CD4-positive, alpha-beta T cell treated with Interleukin-1 beta for 1 hour (primary cell): Measurements from ENCODE around the gene MTG1.

Experiments used
- DNase-seq, 2 donors: peaks; one replicate each; pipeline ENCODE4 v3.0.0-alpha.2; 2020 to 2022

Gene MTG1

GRCh38 chr10:133394064-133394663 is at the start of gene MTG1:
Gene MTG1, plus strand, starts transcription at chr10:133394157. Its CDS starts 64 bp downstream, at chr10:133394221.
- peak; percentile 93 to 94 for DNase-seq

GRCh38 chr10:133344236-133344635 is 49.7 kb upstream of the MTG1 start:
- no peak for DNase-seq

GRCh38 chr10:133346413-133346812 is 47.5 kb upstream of the MTG1 start:
- DNase-seq, result no peak

GRCh38 chr10:133347710-133348517 is 46.0 kb upstream of the MTG1 start:
- DNase-seq, result no peak

GRCh38 chr10:133349160-133349568 is 44.8 kb upstream of the MTG1 start:
- no peak for DNase-seq

GRCh38 chr10:133349577-133350011 is 44.4 kb upstream of the MTG1 start:
- no peak for DNase-seq

GRCh38 chr10:133350283-133350949 is 43.5 kb upstream of the MTG1 start:
- DNase-seq, result no peak

GRCh38 chr10:133350950-133351329 is 43.0 kb upstream of the MTG1 start:
- no peak for DNase-seq

GRCh38 chr10:133351408-133352318 is 42.3 kb upstream of the MTG1 start:
- no peak for DNase-seq

- no peak for DNase-seq
Observed at GRCh38 chr10:133353202-133353959, 40.6 kb upstream of the MTG1 start.

GRCh38 chr10:133353988-133354605 is 39.9 kb upstream of the MTG1 start:
- DNase-seq, result no peak

- DNase-seq, result no peak
Observed at GRCh38 chr10:133354672-133355240, 39.2 kb upstream of the MTG1 start.

- no peak for DNase-seq
Observed at GRCh38 chr10:133355266-133355665, 38.7 kb upstream of the MTG1 start.

- DNase-seq, result no peak
Observed at GRCh38 chr10:133355991-133356390, 38.0 kb upstream of the MTG1 start.

GRCh38 chr10:133356549-133357284 is 37.2 kb upstream of the MTG1 start:
- no peak for DNase-seq

- peak; percentile 78 to 83 for DNase-seq
Observed at GRCh38 chr10:133357285-133358161, 36.4 kb upstream of the MTG1 start, which contains the start of gene FUOM. Gene FUOM, minus strand, starts transcription at chr10:133358019. Its CDS starts 12 bp downstream, at chr10:133358007.

- no peak for DNase-seq
Observed at GRCh38 chr10:133358162-133358924, 35.6 kb upstream of the MTG1 start.

- DNase-seq, result no peak
Observed at GRCh38 chr10:133358925-133359310, 35.0 kb upstream of the MTG1 start.
